ENCODE measurements around the gene MINDY2. TPM values are rescaled to one million over a fixed set of nuclear protein-coding genes. Genes with fewer than 3 reads are reported as not detected.
"Not testable (repeated sequence)": the region's sequence is repeated elsewhere in the genome, so short reads cannot be mapped to it uniquely, and the experiment has no call there.

MINDY2 gene
- total RNA-seq, 8 experiments from 2014 or later: 10.7 to 31.7 (median 18.0) TPM

- H3K27ac ChIP-seq: no peak overlapping the region
- ATAC-seq (replicated peaks in 6 of 8): peak in 1 of 8 experiments; percentile 49
These were observed 111.1 kb downstream of the MINDY2 start for GRCh38 chr15:58882243-58882642.

DNA sequence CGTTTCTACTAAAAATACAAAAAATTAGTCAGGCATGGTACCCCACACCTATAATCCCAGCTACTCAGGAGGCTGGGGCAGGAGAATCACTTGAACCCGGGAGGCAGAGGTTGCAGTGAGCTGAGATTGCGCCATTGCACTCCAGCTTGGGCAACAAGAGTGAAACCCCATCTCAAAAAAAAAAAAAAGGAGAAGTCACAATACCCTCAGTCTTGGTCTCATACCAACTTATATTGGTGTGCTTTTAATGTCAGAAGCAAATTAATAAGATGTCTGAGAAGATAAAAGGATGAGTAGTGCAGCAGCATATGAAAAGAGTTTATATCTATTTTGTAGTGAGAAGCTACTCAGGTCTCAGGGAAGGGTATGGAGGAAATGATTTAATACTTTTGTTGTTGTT is 112.8 kb downstream of the MINDY2 start:
- H3K4me1 ChIP-seq (replicated peaks in 1 of 2); ATAC-seq (replicated peaks in 6 of 8); in situ Hi-C loops (cut with MboI; ENCODE audit: low pct_unique_long_range_greater_than_20kb in 2 of 9, low sequenced_read_pairs in 9 of 9, unreplicated experiment in 9 of 9); H3K27ac ChIP-seq; H3K4me3 ChIP-seq: not testable (repeated sequence)
- 86 to 100% (median 100%) methylated on average over 1 to 2 of the region's 3 CpGs; no CpG with 5 or more reads in 5 of the 10 experiments for WGBS, 10 experiments

More at GRCh38 chr15:58882243-58882642, 111.1 kb downstream of the MINDY2 start:
- WGBS, 10 experiments: 75 to 100% (median 83%) methylated on average over 1 to 4 of the region's 4 CpGs
- Histone ChIP-seq H3K4me1 (replicated peaks in 1 of 2) (no peaks in the 10 kb centered on the region), H3K4me3 (no peak overlapping the region)
- in situ Hi-C loops (cut with MboI; ENCODE audit: low pct_unique_long_range_greater_than_20kb in 2 of 9, low sequenced_read_pairs in 9 of 9, unreplicated experiment in 9 of 9): no loop called here

DNA sequence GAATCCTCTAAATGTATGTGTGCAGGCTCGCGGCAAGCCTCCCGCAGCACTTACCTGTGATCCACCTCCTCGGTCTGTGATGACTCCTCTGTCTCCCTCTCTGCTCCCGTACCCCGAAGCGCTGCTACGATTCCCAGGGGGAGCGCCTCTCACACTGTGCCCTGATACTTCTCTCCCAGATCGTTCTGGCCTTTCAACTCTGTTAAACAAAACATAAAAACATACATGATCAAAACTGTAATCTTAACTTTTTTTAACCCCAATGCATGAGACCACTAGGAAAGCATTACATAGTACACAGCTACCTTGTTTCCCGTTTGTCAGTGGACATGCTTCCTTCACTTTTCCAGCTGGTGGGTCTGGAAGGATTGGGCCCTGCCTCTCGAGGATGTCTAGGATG is 115.8 kb downstream of the MINDY2 start:
- WGBS, 10 experiments: 80 to 100% (median 96%) methylated on average over 1 to 12 of the region's 12 CpGs; no CpG with 5 or more reads in 1 of the 10 experiments
- in situ Hi-C loops (cut with MboI; ENCODE audit: low pct_unique_long_range_greater_than_20kb in 2 of 9, low sequenced_read_pairs in 9 of 9, unreplicated experiment in 9 of 9): no loop called here
- ATAC-seq (replicated peaks in 6 of 8): no peak
- Histone ChIP-seq H3K4me3 (no peak overlapping the region), H3K27ac (no peak overlapping the region), H3K4me1 (replicated peaks in 1 of 2) (no peaks in the 10 kb centered on the region)

- no peak overlapping the region for H3K27ac ChIP-seq
- in situ Hi-C loops (cut with MboI; ENCODE audit: low pct_unique_long_range_greater_than_20kb in 2 of 9, low sequenced_read_pairs in 9 of 9, unreplicated experiment in 9 of 9): no loop called here
- no peak for ATAC-seq (replicated peaks in 6 of 8)
- 67 to 100% (median 96%) methylated on average over 1 to 7 of the region's 7 CpGs for WGBS, 10 experiments
- H3K4me3 ChIP-seq: no peak overlapping the region
- H3K4me1 ChIP-seq (replicated peaks in 1 of 2): no peaks in the 10 kb centered on the region
These were observed 118.3 kb downstream of the MINDY2 start for GRCh38 chr15:58889363-58889762.

- no peak for ATAC-seq (replicated peaks in 6 of 8)
- WGBS, 10 experiments: 57 to 100% (median 100%) methylated on average over 1 of the region's 1 CpG; no CpG with 5 or more reads in 1 of the 10 experiments
- no peak overlapping the region for H3K27ac ChIP-seq
- in situ Hi-C loops (cut with MboI; ENCODE audit: low pct_unique_long_range_greater_than_20kb in 2 of 9, low sequenced_read_pairs in 9 of 9, unreplicated experiment in 9 of 9): no loop called here
- no peak overlapping the region for H3K4me3 ChIP-seq
- no peaks in the 10 kb centered on the region for H3K4me1 ChIP-seq (replicated peaks in 1 of 2)
These were observed 127.1 kb downstream of the MINDY2 start for GRCh38 chr15:58898150-58898680.

GRCh38 chr15:58900631-58901030 is 129.5 kb downstream of the MINDY2 start:
- Histone ChIP-seq H3K27ac (no peak overlapping the region), H3K4me3 (no peak overlapping the region), H3K4me1 (replicated peaks in 1 of 2) (no peaks in the 10 kb centered on the region)
- in situ Hi-C loops (cut with MboI; ENCODE audit: low pct_unique_long_range_greater_than_20kb in 2 of 9, low sequenced_read_pairs in 9 of 9, unreplicated experiment in 9 of 9): no loop called here
- ATAC-seq (replicated peaks in 6 of 8): no peak
- 70 to 100% (median 93%) methylated on average over 1 to 3 of the region's 3 CpGs for WGBS, 10 experiments

GRCh38 chr15:58908550-58909309 is 137.6 kb downstream of the MINDY2 start:
- Histone ChIP-seq H3K27ac (no peak overlapping the region), H3K4me3 (no peak overlapping the region), H3K4me1 (replicated peaks in 1 of 2) (no peaks in the 10 kb centered on the region)
- ATAC-seq (replicated peaks in 6 of 8): no peak
- in situ Hi-C loops (cut with MboI; ENCODE audit: low pct_unique_long_range_greater_than_20kb in 2 of 9, low sequenced_read_pairs in 9 of 9, unreplicated experiment in 9 of 9): no loop called here
- 88 to 100% (median 95%) methylated on average over 2 to 6 of the region's 6 CpGs for WGBS, 10 experiments

DNA sequence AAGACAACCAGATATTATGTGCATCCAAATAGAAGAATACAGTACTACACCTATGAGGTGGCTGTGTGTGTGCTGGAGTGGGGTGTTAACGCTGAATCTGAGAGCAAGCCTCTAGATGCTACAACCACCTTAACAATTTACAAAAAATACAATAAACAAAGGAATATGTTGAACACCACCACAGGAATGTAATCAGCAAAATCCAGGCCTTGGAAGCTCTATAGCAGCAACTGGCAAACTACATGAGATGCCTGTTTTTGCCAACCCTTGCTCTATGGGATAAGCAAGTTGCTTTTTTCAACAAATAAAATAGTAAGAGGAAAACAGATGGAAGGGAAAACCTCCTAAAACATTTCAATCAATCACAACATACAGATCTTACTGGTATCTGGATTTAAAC is 138.5 kb downstream of the MINDY2 start:
- Histone ChIP-seq H3K4me3 (no peak overlapping the region), H3K4me1 (replicated peaks in 1 of 2) (no peaks in the 10 kb centered on the region), H3K27ac (no peak overlapping the region)
- in situ Hi-C loops (cut with MboI; ENCODE audit: low pct_unique_long_range_greater_than_20kb in 2 of 9, low sequenced_read_pairs in 9 of 9, unreplicated experiment in 9 of 9): no loop called here
- ATAC-seq (replicated peaks in 6 of 8): no peak
- WGBS, 10 experiments: 100% methylated on average over 1 of the region's 1 CpG; no CpG with 5 or more reads in 7 of the 10 experiments

DNA sequence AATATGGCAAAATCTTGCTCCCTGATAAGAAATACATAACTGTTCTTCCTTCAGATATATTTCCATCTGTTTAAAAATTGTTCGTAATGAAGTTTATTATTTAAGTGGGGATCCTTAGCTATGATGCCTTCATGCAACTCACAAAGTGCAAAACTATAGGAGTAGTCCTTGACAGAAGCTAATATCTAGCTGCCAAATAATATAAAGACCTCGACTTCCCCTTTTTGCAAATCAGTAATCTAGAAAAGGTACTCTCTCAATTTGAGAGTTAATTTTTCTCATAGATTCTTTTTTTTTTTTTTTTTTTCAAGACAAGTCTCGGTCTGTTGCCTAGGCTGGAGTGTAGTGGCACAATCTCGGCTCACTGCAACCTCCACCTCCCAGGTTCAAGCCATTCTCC is 139.4 kb downstream of the MINDY2 start:
- in situ Hi-C loops (cut with MboI; ENCODE audit: low pct_unique_long_range_greater_than_20kb in 2 of 9, low sequenced_read_pairs in 9 of 9, unreplicated experiment in 9 of 9): no loop called here
- 75 to 100% (median 91%) methylated on average over 1 to 4 of the region's 4 CpGs; no CpG with 5 or more reads in 1 of the 10 experiments for WGBS, 10 experiments
- H3K27ac ChIP-seq: no peak overlapping the region
- no peaks in the 10 kb centered on the region for H3K4me1 ChIP-seq (replicated peaks in 1 of 2)
- H3K4me3 ChIP-seq: no peak overlapping the region
- no peak for ATAC-seq (replicated peaks in 6 of 8)

Other genes with a start within 250 kb of the MINDY2 start
- 100 to 1,000 TPM in 2 of 8 experiments, 10 to 100 TPM in 6; 38.5 to 110 (median 73.6) TPM for gene ADAM10, start 21.6 kb upstream of the MINDY2 start, total RNA-seq
- gene SLTM, start 162.4 kb downstream of the MINDY2 start, total RNA-seq: 100 to 1,000 TPM in 3 of 8 experiments, 10 to 100 TPM in 5; 57.9 to 133 (median 82.3) TPM
- gene RNF111, start 216.4 kb downstream of the MINDY2 start, total RNA-seq: 10 to 100 TPM; 11.0 to 37.5 (median 22.3) TPM

All from motor neuron (in vitro differentiated cells).